Measurements from ENCODE around the gene ANKRD40.

The ANKRD40 gene

GRCh38 chr17:50672071-50672470, 35.6 kb downstream of the ANKRD40 start:
- TF ChIP-seq, protein P1, sequence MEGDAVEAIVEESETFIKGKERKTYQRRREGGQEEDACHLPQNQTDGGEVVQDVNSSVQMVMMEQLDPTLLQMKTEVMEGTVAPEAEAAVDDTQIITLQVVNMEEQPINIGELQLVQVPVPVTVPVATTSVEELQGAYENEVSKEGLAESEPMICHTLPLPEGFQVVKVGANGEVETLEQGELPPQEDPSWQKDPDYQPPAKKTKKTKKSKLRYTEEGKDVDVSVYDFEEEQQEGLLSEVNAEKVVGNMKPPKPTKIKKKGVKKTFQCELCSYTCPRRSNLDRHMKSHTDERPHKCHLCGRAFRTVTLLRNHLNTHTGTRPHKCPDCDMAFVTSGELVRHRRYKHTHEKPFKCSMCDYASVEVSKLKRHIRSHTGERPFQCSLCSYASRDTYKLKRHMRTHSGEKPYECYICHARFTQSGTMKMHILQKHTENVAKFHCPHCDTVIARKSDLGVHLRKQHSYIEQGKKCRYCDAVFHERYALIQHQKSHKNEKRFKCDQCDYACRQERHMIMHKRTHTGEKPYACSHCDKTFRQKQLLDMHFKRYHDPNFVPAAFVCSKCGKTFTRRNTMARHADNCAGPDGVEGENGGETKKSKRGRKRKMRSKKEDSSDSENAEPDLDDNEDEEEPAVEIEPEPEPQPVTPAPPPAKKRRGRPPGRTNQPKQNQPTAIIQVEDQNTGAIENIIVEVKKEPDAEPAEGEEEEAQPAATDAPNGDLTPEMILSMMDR (IDR thresholded peaks at IDR 0.05) = no peak
- Mint-ChIP-seq H3K4me3 (no peak overlapping the region), H3K4me1 (peaks cover 14% of the 10 kb centered on the region), H3K36me3 (ENCODE audit: low read depth) (no peaks in the 10 kb centered on the region), H3K27me3 (ENCODE audit: low read depth, poor library complexity) (peaks cover 13% of the 10 kb centered on the region), H3K27ac (no peak overlapping the region), H3K9me3 (no peaks in the 10 kb centered on the region)
- DNase-seq = no peak

GRCh38 chr17:50668838-50669581, 38.7 kb downstream of the ANKRD40 start:
- Mint-ChIP-seq H3K27me3 (ENCODE audit: low read depth, poor library complexity) (peaks cover 14% of the 10 kb centered on the region), H3K36me3 (ENCODE audit: low read depth) (no peaks in the 10 kb centered on the region), H3K27ac (no peak overlapping the region), H3K4me1 (peaks cover 16% of the 10 kb centered on the region), H3K4me3 (no peak overlapping the region), H3K9me3 (no peaks in the 10 kb centered on the region)
- DNase-seq = no peak
- TF ChIP-seq, protein P1 (IDR thresholded peaks at IDR 0.05) = no peak

- no peak for DNase-seq
Observed at GRCh38 chr17:50668025-50668837, 39.5 kb downstream of the ANKRD40 start.

GRCh38 chr17:50667259-50668024, 40.3 kb downstream of the ANKRD40 start:
- Mint-ChIP-seq H3K36me3 (ENCODE audit: low read depth) (no peaks in the 10 kb centered on the region), H3K27me3 (ENCODE audit: low read depth, poor library complexity) (peaks cover 9% of the 10 kb centered on the region), H3K4me1 (peaks cover 26% of the 10 kb centered on the region), H3K27ac (no peak overlapping the region), H3K9me3 (no peaks in the 10 kb centered on the region), H3K4me3 (no peak overlapping the region)
- DNase-seq = no peak
- TF ChIP-seq, protein P1 (IDR thresholded peaks at IDR 0.05) = no peak

More at GRCh38 chr17:50668025-50668837, 39.5 kb downstream of the ANKRD40 start:
- Mint-ChIP-seq H3K36me3 (ENCODE audit: low read depth) (no peaks in the 10 kb centered on the region), H3K4me1 (peaks cover 18% of the 10 kb centered on the region), H3K27ac (peak overlapping the region; percentile 39), H3K4me3 (no peak overlapping the region), H3K27me3 (ENCODE audit: low read depth, poor library complexity) (peaks cover 9% of the 10 kb centered on the region), H3K9me3 (no peaks in the 10 kb centered on the region)
- TF ChIP-seq, protein P1 (IDR thresholded peaks at IDR 0.05) = no peak

DNA sequence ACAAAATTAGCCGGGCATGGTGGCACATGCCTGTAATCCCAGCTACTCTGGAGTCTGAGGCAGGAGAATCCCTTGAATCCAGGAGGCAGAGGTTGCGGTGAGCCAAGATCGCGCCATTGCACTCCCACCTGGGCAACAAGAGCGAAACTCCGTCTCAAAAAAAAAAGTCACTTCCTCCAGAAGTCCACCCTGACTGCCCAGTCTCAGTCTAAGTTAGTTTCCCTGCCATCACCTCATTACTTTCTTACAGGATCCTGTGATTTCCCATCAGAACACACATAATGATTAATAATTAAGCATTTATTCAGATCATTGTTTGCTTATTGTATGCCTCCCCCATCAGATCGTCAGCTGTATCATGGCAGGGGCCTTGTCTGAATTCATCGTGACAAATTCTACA, 41.4 kb downstream of the ANKRD40 start:
- Mint-ChIP-seq H3K4me1 (peaks cover 36% of the 10 kb centered on the region), H3K27me3 (ENCODE audit: low read depth, poor library complexity) (peaks cover 11% of the 10 kb centered on the region), H3K9me3 (no peaks in the 10 kb centered on the region), H3K4me3 (no peak overlapping the region), H3K36me3 (ENCODE audit: low read depth) (no peaks in the 10 kb centered on the region), H3K27ac (no peak overlapping the region)
- DNase-seq = no peak
- TF ChIP-seq, protein P1 (IDR thresholded peaks at IDR 0.05) = no peak

Data from nephron progenitor cell (in vitro differentiated cells).